ENCODE results near the gene KAZN.

Gene KAZN

DNA sequence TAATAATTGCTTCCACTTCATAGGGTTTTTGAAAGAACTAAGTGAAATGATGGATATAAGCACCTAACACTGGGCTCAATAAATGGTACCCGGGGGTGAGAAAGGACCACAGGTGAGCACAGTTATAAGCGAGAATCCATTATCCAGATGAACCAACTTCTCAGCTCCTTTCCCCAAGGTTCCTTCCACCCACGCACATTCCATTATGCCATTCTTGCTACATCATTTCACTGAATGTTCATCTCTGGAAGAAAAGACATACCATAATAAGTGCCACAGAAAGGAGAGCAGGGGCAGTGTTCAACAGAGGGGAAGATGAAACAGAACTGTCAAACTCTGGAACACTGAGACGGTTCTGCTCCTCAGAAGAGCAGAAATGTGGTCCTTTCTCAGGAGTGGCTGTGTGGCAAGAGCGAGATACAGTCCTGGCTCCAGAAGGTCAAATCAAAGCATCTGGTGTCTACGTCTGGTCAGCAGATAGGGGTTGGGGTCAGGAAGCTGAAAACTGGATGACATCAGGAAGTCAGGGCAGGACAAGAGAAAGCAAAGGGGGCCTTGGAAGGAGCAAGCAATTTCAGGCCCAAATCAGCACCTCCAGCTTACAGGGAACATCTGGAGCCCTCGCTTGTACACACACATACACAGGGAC is 299.6 kb downstream of the KAZN start:
- no peak for DNase-seq

DNA sequence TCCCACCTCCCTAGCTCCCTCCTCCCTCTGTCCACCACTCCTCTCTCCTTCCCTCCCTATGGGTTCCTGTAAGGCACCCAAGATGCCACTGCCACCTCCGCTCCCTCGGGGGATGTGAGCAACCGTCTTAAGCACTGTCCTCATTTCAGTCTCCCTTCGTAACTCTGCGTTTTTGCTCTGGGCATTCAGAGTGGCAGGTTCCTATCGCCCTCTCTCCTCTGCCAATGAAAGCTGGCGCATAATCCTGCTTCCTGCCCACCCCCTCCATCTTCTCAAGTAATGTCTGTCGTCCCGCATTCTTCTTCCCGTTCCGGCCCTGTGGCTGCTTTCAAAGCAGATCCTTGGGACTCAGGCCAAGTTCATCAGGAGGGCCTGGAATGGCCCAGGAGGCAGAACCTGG is 301.2 kb downstream of the KAZN start:
- DNase-seq = no peak

DNA sequence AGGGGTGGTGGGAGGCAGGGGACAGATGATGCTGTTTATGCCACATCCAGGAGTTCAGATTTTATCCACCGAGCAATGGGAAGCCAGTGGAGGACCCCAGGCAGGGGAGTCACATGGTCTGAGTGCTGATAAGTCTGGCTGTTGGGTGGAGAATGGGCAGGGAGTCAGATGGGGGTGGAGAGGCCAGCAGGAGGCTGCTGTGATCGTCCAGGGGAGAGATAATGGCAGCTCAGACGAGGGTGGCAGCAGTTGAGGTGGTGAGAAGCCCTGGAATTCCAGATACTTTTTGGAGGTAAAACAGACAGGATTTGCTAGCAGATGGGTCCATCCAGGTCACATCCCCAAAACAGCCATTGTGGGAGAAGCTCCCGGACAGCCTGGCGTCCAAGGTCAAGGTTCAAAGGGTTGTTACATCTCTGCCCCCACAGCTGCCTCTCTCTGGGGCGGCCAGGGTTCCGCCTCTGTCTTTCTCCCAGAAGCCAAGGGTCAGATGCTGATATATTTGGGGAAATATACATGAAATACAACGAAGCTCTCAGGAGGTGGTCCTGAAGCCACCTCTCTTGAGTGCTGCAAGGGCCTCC is 303.0 kb downstream of the KAZN start:
- DNase-seq = no peak

DNA sequence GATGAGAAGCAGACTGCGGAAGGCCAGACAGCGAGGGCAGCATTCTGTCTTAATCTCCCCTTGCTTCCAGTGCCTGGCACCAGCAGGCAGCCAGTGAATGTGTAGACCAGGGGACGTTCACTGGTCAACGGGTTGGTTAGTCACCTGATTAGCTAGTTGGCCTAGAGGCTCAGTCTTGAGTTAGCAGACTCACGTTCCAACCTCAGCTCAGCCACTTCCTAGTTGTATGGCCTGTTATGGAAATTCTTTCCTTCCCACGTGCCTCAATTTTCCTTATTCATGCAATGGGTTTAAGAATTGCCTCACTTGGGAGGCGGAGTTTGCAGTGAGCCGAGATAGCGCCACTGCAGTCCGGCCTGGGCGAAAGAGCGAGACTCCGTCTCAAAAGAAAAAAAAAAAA is 305.4 kb downstream of the KAZN start:
- DNase-seq = no peak

DNA sequence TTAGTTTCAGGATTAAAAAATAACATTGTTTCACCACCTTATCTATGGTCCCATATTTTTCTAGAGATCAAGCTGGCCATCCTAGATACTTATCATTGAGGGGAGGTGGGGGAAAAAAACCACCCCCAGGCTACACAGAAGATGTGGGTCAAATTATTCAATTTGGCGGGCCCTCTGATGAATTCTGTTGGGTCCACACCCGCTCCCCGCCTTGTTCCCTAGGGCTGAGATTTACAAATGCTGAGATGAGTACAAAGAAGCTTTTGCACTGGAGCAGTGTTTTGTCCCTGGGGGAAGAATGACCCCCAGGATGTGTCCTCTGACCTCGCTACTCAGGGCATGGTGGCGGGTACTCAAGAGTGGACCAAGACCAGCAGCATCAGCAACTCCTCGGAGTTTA is 308.2 kb downstream of the KAZN start:
- DNase-seq = no peak

DNA sequence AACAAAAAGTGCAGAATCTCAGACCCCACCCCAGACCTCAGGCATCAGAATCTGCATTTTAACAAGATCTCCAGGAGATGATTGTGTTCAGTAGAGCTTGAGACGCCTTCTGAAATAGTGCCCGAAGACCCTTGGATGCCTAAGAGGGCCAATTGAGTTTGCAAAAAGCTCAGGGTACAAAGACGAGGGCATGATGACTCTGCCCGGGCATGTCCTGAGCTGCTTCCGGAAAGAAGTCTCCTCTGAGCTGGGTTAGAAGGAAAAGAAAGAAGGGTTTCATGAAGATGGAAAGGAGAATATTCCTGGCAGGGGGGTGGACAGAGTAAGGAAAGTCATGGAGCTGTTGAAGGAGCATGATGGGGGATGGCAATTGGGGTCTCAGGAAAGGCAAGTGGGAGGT is 308.9 kb downstream of the KAZN start:
- DNase-seq = no peak

DNA sequence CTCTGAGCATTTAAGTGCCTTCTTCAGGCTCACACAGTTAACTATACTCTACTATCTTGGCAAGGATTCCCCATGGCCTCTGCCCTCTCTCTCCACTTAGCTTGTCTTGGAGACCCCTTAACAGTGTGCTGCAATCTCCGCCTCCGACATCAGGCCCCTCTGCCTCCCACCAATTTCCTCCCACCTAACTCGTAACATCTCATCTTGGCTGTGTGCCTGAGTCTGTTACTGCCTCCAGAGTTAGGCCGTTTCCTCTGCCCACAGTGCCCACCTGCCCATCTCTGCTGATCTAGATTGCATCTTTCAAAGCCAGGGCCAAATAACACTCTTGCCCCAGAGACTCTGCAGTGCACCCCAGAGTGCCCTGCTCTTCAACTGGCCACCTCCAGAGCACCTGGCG is 310.8 kb downstream of the KAZN start:
- no peak for DNase-seq

DNA sequence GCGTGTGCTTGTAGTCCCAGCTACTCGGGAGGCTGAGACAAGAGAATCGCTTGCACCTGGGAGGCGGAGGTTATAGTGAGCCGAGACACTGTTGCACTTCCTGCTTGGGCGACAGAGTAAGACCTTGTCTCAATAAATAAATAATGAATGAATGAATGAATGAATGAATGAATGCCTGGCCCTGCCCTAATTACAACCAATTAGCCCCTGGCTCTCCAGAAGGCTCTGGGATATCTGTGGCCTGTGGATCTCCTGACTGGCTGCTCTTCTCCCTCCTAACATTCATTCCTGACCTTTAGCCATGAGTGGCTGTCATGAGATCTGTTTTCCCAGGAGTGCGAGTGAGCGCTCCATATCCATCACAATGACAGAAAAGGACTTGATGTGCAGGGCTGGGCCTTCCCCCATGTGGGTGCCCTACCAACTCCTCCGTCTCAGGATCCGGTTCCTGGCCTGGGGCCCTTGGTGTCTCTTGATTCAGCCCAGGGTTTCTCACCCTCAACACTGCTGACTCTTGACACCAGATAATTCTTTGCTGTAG is 311.5 kb downstream of the KAZN start:
- no peak for DNase-seq

DNA sequence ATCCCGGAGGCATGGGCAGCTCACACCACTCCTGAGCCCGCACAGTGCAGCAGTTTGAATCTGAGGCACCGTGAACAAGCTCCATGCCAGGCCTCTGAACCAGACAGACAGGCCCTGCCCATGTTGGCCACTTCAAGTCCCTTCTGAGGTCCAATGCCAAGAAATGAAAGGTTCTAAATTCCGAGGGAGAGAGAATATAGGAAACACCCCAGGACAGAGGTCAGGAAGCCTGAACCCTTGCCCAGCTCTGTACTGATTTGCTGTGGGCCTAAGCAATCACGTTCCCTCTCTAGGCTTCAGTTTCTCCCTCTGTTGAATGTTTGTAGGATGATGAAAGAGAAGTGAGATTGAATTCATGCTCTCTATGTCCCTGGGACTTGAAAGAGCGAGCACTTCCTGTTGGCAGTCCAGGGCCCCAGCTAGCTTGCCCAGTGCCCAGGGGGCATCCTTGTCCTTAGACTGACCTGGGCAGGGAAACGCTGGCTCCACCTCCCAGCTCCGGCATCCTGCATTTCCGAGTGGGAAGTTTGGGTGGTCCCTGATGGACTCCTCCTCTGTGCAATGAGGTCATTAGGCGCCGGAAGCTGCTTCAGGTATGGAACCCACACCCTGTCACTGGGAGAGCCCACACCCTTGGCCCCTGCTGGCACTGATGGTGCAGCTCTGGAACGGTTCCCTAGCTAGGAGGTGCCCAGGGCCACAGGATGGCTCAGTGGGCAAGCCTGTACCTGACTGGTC is 312.7 kb downstream of the KAZN start:
- no peak for DNase-seq

DNA sequence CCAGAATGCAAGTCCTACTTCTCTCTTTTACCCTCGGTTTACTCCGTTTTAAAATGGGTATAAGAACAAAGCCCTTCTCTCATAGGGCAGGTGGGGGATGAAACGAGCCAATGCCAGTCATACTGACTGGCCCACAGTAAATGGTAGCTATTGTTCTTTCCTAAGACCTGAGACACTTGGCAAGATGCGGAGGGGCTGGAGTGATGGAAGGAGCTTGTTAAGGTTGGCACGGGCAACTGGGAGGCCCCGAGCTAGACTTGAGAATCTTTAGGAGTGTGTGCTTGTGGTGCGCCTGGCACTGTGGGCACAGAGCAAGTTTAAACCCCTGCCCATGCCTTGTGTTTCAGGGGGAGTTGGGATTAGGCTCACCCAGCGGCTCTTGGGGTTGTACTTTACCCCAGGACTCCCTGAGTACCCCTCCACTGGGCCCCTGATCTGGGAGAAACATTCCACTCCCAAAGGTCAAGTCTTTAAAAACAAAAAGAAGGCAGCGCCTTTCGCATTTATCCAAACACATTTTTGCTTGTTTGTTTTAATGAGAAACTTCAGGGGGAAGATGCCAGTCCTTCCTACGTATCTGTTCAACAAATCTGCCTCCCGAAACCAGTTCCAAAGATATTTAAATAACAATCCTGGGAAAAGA is 314.5 kb downstream of the KAZN start:
- DNase-seq = no peak

DNA sequence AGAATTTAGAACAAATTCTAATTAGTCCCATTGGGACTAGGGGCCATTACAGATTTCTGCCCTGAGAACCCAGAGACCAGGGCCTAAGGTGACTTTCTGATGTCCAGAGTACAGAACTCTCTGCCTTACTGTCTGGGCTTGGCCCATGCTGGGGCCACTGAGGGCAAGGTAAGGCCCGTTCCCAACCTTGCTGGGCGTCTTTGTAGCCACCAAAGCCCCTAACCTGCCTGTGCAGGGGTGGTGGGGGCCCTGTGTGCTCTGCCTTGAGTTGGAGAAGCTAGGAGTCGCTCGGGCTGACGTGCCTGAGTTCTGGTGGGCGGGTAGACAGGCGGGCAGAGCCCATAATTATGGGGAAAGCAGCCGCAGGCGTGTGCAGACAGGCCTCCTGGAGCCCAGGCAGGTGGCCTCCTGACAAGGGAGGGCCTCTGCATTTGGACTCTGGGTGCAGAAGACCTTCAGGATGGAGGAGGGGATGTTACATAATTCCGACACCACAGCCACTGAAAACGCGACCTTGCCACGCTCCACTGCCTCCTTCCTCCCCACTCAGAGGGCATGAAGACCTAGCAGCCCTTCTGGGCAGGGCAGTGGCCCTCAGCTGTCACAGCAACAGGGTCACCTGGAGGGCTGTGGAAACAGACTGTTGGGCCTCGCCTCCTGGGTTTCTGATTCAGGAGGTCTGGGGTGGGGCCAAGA is 315.1 kb downstream of the KAZN start:
- no peak for DNase-seq

DNA sequence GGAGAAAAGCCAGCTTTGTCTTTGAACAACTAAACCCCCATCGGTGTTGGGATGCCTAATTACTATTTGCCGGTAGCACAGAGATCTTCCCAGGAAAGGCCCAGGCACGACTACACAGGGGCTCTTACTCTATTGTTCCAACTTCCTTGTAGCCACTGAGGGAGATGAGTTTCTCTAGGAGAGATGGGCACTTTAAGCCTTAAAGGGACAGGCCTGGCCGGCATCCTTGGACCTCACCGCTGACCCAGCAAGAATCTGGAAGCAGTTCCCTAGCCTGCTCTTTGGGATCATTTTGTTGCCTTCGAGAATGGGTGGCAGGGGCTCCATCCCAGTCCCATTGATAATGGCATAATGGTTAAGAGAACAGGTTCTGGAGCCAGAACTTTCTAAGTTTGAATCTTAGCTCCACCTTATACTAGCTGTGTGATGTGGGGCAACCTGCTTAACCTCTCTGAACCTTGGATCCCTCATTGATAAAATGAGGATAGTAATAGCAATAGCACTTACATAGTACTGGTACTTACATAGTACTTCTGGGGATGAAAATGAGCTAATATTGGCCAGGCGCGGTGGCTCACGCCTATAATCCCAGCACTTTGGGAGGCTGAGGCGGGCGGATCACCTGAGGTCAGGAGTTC is 316.0 kb downstream of the KAZN start:
- DNase-seq = no peak

DNA sequence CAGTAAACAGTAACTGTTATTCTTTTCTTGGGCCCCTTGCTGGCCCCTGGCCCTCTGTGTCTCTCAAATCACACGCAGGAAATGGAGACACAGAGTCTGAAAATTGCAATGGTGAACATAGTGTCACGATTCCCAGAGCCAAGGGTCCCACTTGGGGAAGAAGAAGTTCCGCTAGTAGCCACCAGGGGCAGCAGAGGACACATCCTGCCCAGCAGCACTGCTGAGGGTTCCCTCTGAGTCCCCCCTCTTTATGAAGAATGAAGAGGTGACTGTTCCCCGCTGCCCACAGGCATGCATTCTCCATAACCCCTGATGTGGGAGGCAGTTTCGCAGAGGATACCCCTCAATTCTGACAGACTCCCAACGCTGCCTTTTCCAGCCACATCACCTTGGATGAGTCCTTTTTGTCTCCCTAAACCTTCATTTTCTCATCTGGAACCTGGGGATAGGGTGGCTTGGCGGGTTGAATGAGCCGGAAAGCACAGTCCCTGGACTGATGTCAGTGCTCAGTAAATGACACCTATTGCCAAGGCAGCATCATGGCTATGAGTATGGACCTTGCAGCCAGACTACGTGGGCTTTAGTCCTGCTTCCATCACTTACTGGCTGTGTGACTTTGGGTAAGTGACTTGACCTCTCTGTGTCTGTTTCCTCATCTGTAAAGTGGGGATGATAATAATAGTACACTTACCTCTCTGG is 317.0 kb downstream of the KAZN start:
- no peak for DNase-seq

DNA sequence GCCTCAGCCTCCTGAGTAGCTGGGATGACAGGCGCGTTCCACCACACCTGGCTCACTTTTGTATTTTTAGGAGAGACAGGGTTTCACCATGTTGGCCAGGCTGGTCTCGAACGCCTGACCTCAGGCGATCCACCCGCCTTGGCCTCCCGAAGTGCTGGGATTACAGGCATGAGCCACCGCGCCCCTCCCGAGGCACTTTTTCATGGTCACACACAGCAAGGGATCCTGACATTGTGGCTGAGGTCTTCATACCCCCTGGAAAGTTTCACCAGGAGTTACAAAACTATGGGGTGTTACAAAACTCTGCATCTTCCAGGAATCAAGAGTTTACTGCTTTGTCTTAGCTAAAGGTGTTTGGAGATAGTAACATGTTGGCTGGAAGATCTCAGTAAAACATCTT is 320.8 kb downstream of the KAZN start:
- no peak for DNase-seq

DNA sequence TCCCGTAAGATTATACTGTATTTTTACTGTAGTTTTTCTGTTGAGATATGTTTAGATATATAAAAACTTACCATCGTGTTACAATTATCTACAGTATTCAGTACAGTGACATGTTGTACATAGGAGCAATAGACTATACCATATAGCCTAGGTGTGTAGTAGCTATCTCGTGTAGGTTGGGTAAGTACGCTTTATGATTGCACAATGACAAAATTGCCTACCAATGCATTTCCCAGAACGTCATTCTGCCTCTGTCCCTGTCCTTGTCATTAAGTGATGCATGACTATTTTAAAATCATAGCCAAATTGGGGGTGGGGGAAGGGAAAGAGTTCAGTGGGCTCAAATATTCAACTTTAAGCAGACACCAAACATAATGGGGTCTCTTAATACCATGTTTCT is 321.3 kb downstream of the KAZN start:
- no peak for DNase-seq

DNA sequence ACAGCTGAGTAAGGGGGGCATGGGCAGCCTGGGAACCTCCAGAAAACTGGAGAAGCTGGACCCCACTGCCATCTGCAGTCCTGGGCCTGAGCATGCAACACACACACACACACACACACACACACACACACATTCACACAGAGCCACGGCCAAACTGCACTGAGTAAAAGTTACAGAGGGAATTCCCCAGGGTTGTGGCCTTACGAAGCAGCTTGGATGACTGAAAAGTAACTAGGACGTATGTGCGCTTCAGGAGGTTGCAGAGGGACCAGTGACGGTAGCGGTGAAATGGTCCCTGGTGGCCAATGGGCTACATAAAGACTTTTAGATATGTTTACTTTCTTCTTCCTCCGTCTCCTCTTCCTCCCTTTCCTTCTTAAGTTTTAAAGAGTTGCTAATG is 322.6 kb downstream of the KAZN start:
- DNase-seq = no peak

DNA sequence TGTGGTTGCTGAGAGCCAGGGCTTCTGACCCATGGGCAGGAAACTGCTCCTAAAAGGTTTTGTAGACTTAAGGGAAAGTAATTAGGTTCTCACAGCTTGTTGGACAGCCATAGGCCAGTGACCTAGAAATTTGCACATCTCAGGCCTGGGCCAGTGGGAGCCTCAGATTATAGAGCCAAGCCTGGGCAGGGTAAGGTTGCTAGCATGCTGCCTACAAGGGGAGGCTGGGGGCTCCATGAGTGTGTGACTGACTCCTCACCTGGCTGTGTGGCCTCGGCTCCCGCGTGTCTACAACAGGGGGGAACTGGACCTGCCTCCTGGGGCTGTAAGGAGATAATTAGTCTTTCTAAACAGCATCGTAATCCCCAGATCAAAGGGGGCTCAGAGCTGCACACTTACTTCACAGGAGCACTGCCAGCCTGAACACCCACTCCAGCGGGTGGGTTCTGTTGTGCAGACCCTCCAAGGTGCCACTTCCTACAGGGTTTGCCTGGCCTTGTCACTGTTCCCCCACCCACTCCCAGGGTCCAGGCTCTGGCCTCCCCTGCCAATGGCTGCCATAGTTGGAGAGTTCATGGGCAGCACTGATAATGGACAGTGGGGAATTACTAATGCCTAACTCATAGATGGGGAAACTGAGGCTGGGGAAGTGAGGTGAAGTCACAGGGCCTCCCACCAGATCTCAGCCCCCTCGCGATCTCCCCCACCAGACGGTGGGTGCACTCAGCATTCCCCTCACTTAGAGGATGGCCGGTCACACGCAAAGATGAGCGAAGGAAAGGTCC is 324.6 kb downstream of the KAZN start:
- DNase-seq = no peak

DNA sequence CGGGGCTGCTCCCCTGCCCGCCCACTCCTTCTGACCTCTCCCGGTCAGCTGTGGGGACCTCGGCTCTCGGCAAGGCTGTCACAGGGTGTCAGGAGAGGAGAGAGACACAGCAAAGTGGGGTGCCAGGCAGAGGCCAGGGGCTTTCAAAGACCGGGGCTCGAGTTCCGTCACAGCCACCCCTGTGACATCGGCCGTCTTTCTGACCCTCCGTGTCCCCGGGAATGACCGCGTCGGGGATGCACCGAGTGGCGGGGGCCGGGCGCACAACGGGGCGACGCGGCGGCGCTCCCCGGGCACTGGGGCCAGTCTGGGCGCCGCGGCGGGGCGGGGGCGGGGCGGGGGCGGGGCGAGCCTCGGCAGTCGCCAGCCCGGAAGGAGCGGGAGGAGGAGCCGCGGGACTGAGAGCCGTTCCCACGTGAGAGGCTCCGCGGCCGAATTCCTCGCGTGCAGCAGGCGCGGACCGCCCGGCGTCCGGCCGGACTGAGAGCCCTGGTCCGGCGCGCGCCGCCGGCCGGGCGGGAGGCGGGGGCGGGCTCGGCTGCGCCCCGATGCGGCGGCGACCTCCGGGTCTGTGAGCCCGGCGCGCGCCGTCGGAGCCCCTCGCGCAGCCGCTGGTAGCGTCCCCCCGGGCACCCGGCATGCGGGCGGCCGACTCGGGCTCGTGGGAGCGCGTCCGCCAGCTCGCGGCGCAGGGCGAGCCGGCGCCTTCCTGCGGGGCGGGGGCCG is 325.4 kb downstream of the KAZN start:
- no peak for DNase-seq

DNA sequence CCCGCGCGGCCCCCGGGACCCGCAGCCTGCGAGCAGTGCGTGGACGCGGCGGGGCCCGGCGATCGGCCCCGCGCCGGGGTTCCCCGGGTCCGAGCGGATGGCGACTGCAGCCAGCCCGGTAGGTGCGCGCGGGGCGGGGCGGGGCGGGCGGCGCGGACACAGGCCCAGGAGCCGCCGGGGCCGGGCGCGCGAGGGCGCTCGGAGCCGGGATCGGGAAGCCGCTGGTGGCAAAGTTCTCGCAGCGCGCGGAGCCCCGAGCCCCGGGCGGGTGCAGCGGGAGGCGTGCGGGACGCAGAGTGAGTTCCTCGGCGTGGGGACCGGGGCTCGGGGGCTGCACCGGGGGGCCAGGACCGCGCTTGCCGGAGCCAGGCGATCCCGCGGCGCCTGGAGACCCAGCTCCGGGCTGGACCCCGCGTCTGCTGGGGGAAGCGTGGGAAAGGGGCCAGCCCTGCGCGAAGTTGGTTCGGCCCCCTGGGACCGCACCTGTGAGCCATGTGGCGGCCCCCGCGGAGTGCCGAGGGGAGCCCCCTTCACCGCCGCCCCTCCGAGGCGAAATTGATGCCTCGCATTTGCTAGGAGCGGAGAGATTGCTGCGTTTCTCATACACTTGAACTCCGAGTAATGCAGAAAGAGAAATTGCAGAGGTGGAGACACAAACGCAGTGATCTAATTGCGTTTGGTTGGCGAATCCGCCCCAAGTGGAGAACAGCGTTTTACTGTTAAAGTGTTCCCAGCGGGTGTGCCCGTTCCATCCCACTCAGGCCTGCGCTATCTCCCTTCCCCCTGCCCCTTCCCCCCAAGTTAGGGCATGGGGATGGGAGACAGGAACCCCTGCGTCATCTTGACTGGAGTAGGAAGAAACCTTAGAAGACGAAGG is 326.2 kb downstream of the KAZN start:
- no peak for DNase-seq

Data from NCI-H1092 (cell line).